Mesothelial cell of epicardium (in vitro differentiated cells): ENCODE data around the gene SLC6A17. TPM values are rescaled to one million over a fixed set of nuclear protein-coding genes. Genes with fewer than 3 reads are reported as not detected.

Experiments used
- DNase-seq, 2 experiments: peaks; one replicate each; pipeline ENCODE4 v3.0.0; 2021; ENCODE audit warnings: low spot score in 2 of 2; ENCODE audit not compliant: unreplicated experiment in 2 of 2
- H3K27ac Mint-ChIP-seq: 2 replicates; pipeline ENCODE4 v1.8.0; 2021; ENCODE audit warnings: mixed read lengths
- H3K27me3 Mint-ChIP-seq: 2 replicates; pipeline ENCODE4 v1.8.0; 2021; ENCODE audit warnings: low read depth, mixed read lengths
- H3K36me3 Mint-ChIP-seq: 2 replicates; pipeline ENCODE4 v1.8.0; 2021; ENCODE audit warnings: mixed read lengths
- H3K4me1 Mint-ChIP-seq: 2 replicates; pipeline ENCODE4 v1.8.0; 2021; ENCODE audit warnings: mixed read lengths
- H3K4me3 Mint-ChIP-seq: 2 replicates; pipeline ENCODE4 v1.8.0; 2021; ENCODE audit warnings: mild to moderate bottlenecking, moderate library complexity, mixed read lengths
- H3K9me3 Mint-ChIP-seq: 2 replicates; pipeline ENCODE4 v1.8.0; 2021; ENCODE audit warnings: mixed read lengths
- CTCF ChIP-seq: fragments of 200-600 bp; sonication (generic); IDR thresholded peaks from one replicate; pipeline ENCODE4 v1.5.0; 2021; ENCODE audit warnings: antibody characterized with exemption; ENCODE audit not compliant: unreplicated experiment
- total RNA-seq: library from RNA; stranded (reverse); gene quantifications from 3 replicates; pipeline ENCODE4 v1.2.1, GENCODE V29; 2021

SLC6A17 gene
- total RNA-seq, 1 donor from 2014 or later: 1.6 TPM

- Mint-ChIP-seq H3K27me3 (no peaks in the 10 kb centered on the region), H3K27ac (no peak overlapping the region), H3K4me1 (peaks cover 7% of the 10 kb centered on the region), H3K36me3 (no peaks in the 10 kb centered on the region), H3K4me3 (no peak overlapping the region), H3K9me3 (no peaks in the 10 kb centered on the region)
- no peak for DNase-seq
- TF ChIP-seq CTCF: no peak
These were observed 78.6 kb downstream of the SLC6A17 start for GRCh38 chr1:110228869-110229268.

GRCh38 chr1:110229348-110230001 lies 79.2 kb downstream of the SLC6A17 start:
- Mint-ChIP-seq H3K4me3 (no peak overlapping the region), H3K36me3 (no peaks in the 10 kb centered on the region), H3K9me3 (no peaks in the 10 kb centered on the region), H3K27me3 (no peaks in the 10 kb centered on the region), H3K27ac (no peak overlapping the region), H3K4me1 (peaks cover 4% of the 10 kb centered on the region)
- no peak for DNase-seq
- no peak for TF ChIP-seq CTCF

- DNase-seq: no peak
- TF ChIP-seq CTCF: no peak
- H3K9me3 Mint-ChIP-seq: no peaks in the 10 kb centered on the region
- H3K4me1 Mint-ChIP-seq: peaks cover 7% of the 10 kb centered on the region
- no peak overlapping the region for H3K27ac Mint-ChIP-seq
- H3K4me3 Mint-ChIP-seq: no peak overlapping the region
- no peaks in the 10 kb centered on the region for H3K27me3 Mint-ChIP-seq
- no peaks in the 10 kb centered on the region for H3K36me3 Mint-ChIP-seq
These were observed 80.3 kb downstream of the SLC6A17 start for GRCh38 chr1:110230381-110231199.

GRCh38 chr1:110233861-110234260 lies 83.6 kb downstream of the SLC6A17 start:
- H3K27ac Mint-ChIP-seq: no peak overlapping the region
- no peak overlapping the region for H3K4me3 Mint-ChIP-seq
- H3K4me1 Mint-ChIP-seq: peaks cover 9% of the 10 kb centered on the region
- no peaks in the 10 kb centered on the region for H3K36me3 Mint-ChIP-seq
- DNase-seq: no peak
- TF ChIP-seq CTCF: no peak
- peaks cover 6% of the 10 kb centered on the region for H3K27me3 Mint-ChIP-seq
- H3K9me3 Mint-ChIP-seq: no peaks in the 10 kb centered on the region

- no peak overlapping the region for H3K4me3 Mint-ChIP-seq
- H3K27ac Mint-ChIP-seq: no peak overlapping the region
- H3K27me3 Mint-ChIP-seq: peaks cover 10% of the 10 kb centered on the region
- peaks cover 9% of the 10 kb centered on the region for H3K4me1 Mint-ChIP-seq
- no peak for TF ChIP-seq CTCF
- no peaks in the 10 kb centered on the region for H3K36me3 Mint-ChIP-seq
- H3K9me3 Mint-ChIP-seq: no peaks in the 10 kb centered on the region
- no peak for DNase-seq
These were observed 84.4 kb downstream of the SLC6A17 start for GRCh38 chr1:110234691-110235090.
